Adipocyte (in vitro differentiated cells): ENCODE data around the gene PI3.
A peak's percentile ranks its signal among the peaks of the same experiment; 100 is the strongest.
"Not testable (repeated sequence)": the region's sequence is repeated elsewhere in the genome, so short reads cannot be mapped to it uniquely, and the experiment has no call there.

ENCODE experiments used
- DNase-seq: peaks from one replicate; pipeline ENCODE4 v3.0.0-alpha.2; 2015; ENCODE audit warnings: low read depth
- H3K27me3 ChIP-seq: replicated peaks from 2 replicates; pipeline ENCODE4 v1.7.0; 2013; ENCODE audit warnings: mild to moderate bottlenecking, low read length, moderate library complexity; ENCODE audit not compliant: control insufficient read depth, insufficient read depth
- H3K36me3 ChIP-seq: 2 replicates; pipeline ENCODE4 v1.7.0; 2013; ENCODE audit warnings: low read length, mild to moderate bottlenecking, moderate library complexity; ENCODE audit not compliant: control insufficient read depth, insufficient read depth, severe bottlenecking
- H3K4me1 ChIP-seq: 2 replicates; pipeline ENCODE4 v1.7.0; 2013; ENCODE audit warnings: mild to moderate bottlenecking, low read length, moderate library complexity; ENCODE audit not compliant: control insufficient read depth, insufficient read depth
- H3K4me3 ChIP-seq: 2 replicates; pipeline ENCODE4 v1.7.0; 2013; ENCODE audit warnings: mild to moderate bottlenecking, low read length, moderate library complexity
- H3K9ac ChIP-seq: 2 replicates; pipeline ENCODE4 v1.7.0; 2013; ENCODE audit warnings: mild to moderate bottlenecking, low read length, moderate library complexity
- H3K9me3 ChIP-seq: 2 replicates; pipeline ENCODE4 v1.7.0; 2013; ENCODE audit warnings: mild to moderate bottlenecking, low read length, moderate library complexity; ENCODE audit not compliant: control insufficient read depth

The PI3 gene, protein sequence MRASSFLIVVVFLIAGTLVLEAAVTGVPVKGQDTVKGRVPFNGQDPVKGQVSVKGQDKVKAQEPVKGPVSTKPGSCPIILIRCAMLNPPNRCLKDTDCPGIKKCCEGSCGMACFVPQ

DNA sequence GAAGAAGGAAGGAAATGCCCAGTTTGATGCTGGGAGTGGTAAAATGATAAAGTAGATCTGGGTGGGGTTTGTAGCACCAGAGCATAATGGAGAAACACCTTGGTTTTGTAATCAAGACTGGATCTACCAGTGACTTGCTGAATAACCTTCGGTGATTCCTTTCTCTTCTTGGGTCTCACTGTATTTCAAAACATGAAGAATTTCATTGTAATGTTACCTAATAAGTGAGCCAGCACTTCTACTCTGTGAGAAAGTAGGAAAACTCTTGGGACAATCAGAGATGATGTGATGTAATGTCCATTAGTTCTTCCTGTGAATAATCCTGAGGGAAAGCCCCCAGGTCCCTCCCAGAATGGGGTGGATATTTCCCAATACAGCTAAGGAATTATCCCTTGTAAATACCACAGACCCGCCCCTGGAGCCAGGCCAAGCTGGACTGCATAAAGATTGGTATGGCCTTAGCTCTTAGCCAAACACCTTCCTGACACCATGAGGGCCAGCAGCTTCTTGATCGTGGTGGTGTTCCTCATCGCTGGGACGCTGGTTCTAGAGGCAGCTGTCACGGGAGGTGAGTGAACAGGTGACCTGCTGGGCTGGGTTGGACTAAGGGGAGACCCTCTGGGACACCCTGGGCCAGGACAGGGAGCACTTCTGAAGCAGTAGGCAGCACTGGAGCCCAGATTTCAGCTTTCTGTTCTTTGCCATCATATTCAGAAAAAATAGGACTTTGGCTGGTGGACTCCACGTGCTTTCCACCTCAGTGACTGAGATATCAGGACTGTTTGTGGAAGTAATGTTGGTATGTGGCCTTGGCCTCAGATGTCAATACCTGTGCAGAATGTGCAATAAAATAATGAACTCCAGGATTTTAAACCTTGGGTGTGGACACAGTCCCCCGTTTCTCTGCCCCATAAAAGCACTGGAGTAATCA is at the start of gene PI3:
TSS of gene PI3 (plus strand) at position 469 of the 931 bp plus-strand sequence. CDS start at position 490, 21 bp downstream.
- DNase-seq = no peak
- peaks cover 4% of the 10 kb centered on the region for H3K4me1 ChIP-seq
- no peaks in the 10 kb centered on the region for H3K9me3 ChIP-seq
- H3K4me3 ChIP-seq = no peak within 1 kb of the TSS
- H3K27me3 ChIP-seq = no peaks in the 10 kb centered on the region
- no peak within 1 kb of the TSS for H3K9ac ChIP-seq
- no peaks in the 10 kb centered on the region for H3K36me3 ChIP-seq

- Histone ChIP-seq H3K9me3 (peaks cover 7% of the 10 kb centered on the region), H3K27me3 (peaks cover 33% of the 10 kb centered on the region), H3K9ac (no peak overlapping the region), H3K4me1 (no peaks in the 10 kb centered on the region), H3K36me3 (no peaks in the 10 kb centered on the region), H3K4me3 (no peak overlapping the region)
- DNase-seq = no peak
These were observed 46.6 kb upstream of the PI3 start for GRCh38 chr20:45128099-45128498.

GRCh38 chr20:45136911-45137310 is 37.8 kb upstream of the PI3 start:
- no peak for DNase-seq
- H3K4me3 ChIP-seq = no peak overlapping the region
- peaks cover 6% of the 10 kb centered on the region for H3K27me3 ChIP-seq
- no peaks in the 10 kb centered on the region for H3K9me3 ChIP-seq
- no peaks in the 10 kb centered on the region for H3K36me3 ChIP-seq
- no peak overlapping the region for H3K9ac ChIP-seq
- H3K4me1 ChIP-seq = no peaks in the 10 kb centered on the region

GRCh38 chr20:45138561-45139300 is 36.0 kb upstream of the PI3 start:
- no peak overlapping the region for H3K9ac ChIP-seq
- H3K4me1 ChIP-seq = no peaks in the 10 kb centered on the region
- H3K27me3 ChIP-seq = peaks cover 6% of the 10 kb centered on the region
- peak; percentile 1 for DNase-seq
- H3K4me3 ChIP-seq = no peak overlapping the region
- no peaks in the 10 kb centered on the region for H3K36me3 ChIP-seq
- no peaks in the 10 kb centered on the region for H3K9me3 ChIP-seq

- not testable (repeated sequence) for H3K36me3 ChIP-seq, H3K4me3 ChIP-seq, H3K9ac ChIP-seq, H3K4me1 ChIP-seq, H3K9me3 ChIP-seq, DNase-seq
- peaks cover 13% of the 10 kb centered on the region for H3K27me3 ChIP-seq
These were observed 34.8 kb upstream of the PI3 start for GRCh38 chr20:45139733-45140375.

DNA sequence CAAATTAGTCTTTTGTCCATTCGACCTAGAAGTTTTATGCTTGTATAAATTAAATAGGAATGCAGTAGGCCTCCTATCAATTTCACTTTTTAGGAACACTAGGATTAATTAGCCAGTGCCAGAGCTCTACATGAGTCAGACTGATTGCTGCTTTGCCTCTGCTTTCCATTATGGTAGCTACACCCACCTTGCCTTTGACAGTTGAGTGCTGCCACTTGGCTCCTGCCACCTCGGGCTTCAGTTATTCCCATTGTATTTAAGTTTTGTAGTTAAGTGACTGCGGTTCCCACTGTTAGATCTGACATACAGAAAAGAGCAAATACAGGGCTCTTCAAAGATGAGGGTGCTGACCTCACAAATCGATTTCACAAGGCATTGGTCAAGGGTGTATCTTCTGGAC is 33.9 kb upstream of the PI3 start:
- peaks cover 20% of the 10 kb centered on the region for H3K27me3 ChIP-seq

GRCh38 chr20:45149062-45149461 is 25.6 kb upstream of the PI3 start:
- no peak overlapping the region for H3K9ac ChIP-seq
- no peak overlapping the region for H3K4me3 ChIP-seq
- no peaks in the 10 kb centered on the region for H3K36me3 ChIP-seq
- no peaks in the 10 kb centered on the region for H3K4me1 ChIP-seq
- H3K9me3 ChIP-seq = peaks cover 3% of the 10 kb centered on the region
- no peak for DNase-seq
- peaks cover 80% of the 10 kb centered on the region for H3K27me3 ChIP-seq

More for the DNA sequence above, 33.9 kb upstream of the PI3 start:
- H3K36me3 ChIP-seq = no peaks in the 10 kb centered on the region
- no peak overlapping the region for H3K9ac ChIP-seq
- H3K4me3 ChIP-seq = no peak overlapping the region
- no peak for DNase-seq
- no peaks in the 10 kb centered on the region for H3K4me1 ChIP-seq
- no peaks in the 10 kb centered on the region for H3K9me3 ChIP-seq

- Histone ChIP-seq H3K9me3 (peaks cover 3% of the 10 kb centered on the region), H3K36me3 (no peaks in the 10 kb centered on the region), H3K4me3 (no peak overlapping the region), H3K27me3 (peaks cover 50% of the 10 kb centered on the region), H3K9ac (no peak overlapping the region), H3K4me1 (peaks cover 2% of the 10 kb centered on the region)
- no peak for DNase-seq
These were observed 22.3 kb upstream of the PI3 start for GRCh38 chr20:45152405-45152804.

DNA sequence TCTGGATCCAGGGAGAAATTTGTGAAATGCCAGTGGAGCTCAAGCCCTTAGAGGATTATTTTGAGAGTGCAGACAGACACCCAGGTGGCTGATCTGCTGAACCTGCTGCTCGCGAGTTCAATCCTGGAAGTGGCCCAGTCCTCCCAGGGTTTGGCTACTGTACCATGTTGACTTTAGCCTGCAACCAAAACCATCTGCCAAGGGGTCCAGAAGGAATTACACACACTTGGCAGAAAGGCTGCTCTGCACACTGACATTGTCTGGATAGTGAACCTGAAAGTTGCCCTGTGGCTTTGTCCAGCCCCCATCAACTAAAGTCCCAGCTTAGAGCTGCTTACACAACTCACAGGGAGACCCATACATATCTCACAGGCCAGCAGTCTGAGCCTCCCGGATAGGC is 21.6 kb upstream of the PI3 start:
- Histone ChIP-seq H3K27me3 (peaks cover 50% of the 10 kb centered on the region), H3K4me1 (peaks cover 9% of the 10 kb centered on the region), H3K9me3 (peaks cover 3% of the 10 kb centered on the region), H3K9ac (no peak overlapping the region), H3K4me3 (no peak overlapping the region), H3K36me3 (no peaks in the 10 kb centered on the region)
- DNase-seq = no peak

- H3K9me3 ChIP-seq = peaks cover 2% of the 10 kb centered on the region
- peaks cover 14% of the 10 kb centered on the region for H3K4me1 ChIP-seq
- peaks cover 46% of the 10 kb centered on the region for H3K27me3 ChIP-seq
- no peak overlapping the region for H3K4me3 ChIP-seq
- no peaks in the 10 kb centered on the region for H3K36me3 ChIP-seq
- DNase-seq = no peak
- no peak overlapping the region for H3K9ac ChIP-seq
These were observed 20.9 kb upstream of the PI3 start for GRCh38 chr20:45153752-45154151.

- H3K4me3 ChIP-seq = no peak overlapping the region
- H3K4me1 ChIP-seq = peaks cover 14% of the 10 kb centered on the region
- H3K27me3 ChIP-seq = peaks cover 41% of the 10 kb centered on the region
- no peaks in the 10 kb centered on the region for H3K36me3 ChIP-seq
- H3K9me3 ChIP-seq = no peaks in the 10 kb centered on the region
- no peak overlapping the region for H3K9ac ChIP-seq
- no peak for DNase-seq
These were observed 20.5 kb upstream of the PI3 start for GRCh38 chr20:45154183-45154582.
